Peyer's patch (tissue), 4 donors: ENCODE data around the gene MYO1D. TPM values are rescaled to one million over a fixed set of nuclear protein-coding genes. Genes with fewer than 3 reads are reported as not detected.

Source experiments
- DNase-seq, 3 donors: peaks; one replicate each; pipeline ENCODE4 v3.0.0-alpha.2; 2017 to 2019
- H3K27ac ChIP-seq, 4 donors: fragments of 200-600 bp; sonication (generic); one replicate each; pipeline ENCODE4 v1.5.1; 2016 to 2019
- H3K27me3 ChIP-seq, 2 donors: fragments of 200-600 bp; sonication (generic); one replicate each; pipeline ENCODE4 v1.5.1; 2019
- H3K36me3 ChIP-seq, 3 donors: fragments of 200-600 bp; sonication (generic); one replicate each; pipeline ENCODE4 v1.5.1; 2016 to 2019
- H3K4me1 ChIP-seq, 4 donors: fragments of 200-600 bp; sonication (generic); one replicate each; pipeline ENCODE4 v1.5.1; 2016 to 2019
- H3K4me3 ChIP-seq, 4 donors: fragments of 200-600 bp; sonication (generic); 1 replicate in 3 of 4; 2 replicates in 1 of 4; pipeline ENCODE4 v1.5.1; 2016 to 2019; ENCODE audit warnings: mild to moderate bottlenecking in 1 of 4
- H3K9me3 ChIP-seq, 4 donors: fragments of 200-600 bp; sonication (generic); one replicate each; pipeline ENCODE4 v1.5.1; 2016 to 2019; ENCODE audit warnings: mild to moderate bottlenecking in 1 of 4
- CTCF ChIP-seq, 6 experiments: fragments of 450-650 bp in 4 of 6; fragments of 200-600 bp in 2 of 6; sonication (generic) in 1 of 6; IDR thresholded peaks; one replicate each; pipeline ENCODE4 v1.5.1; 2017 to 2019; ENCODE audit warnings: antibody characterized with exemption in 6 of 6, mild to moderate bottlenecking in 3 of 6, moderate library complexity in 1 of 6
- POLR2A ChIP-seq, 2 donors: fragments of 450-650 bp; IDR thresholded peaks; one replicate each; pipeline ENCODE4 v1.5.1; 2017; ENCODE audit warnings: antibody characterized with exemption in 2 of 2, mild to moderate bottlenecking in 2 of 2, moderate library complexity in 2 of 2
- total RNA-seq, 4 donors: library from RNA; depleted of rRNA; stranded (reverse); fragments of >200 nt; gene quantifications; one replicate each; pipeline ENCODE4 v1.1.0, GENCODE V29; 2016

MYO1D gene
- total RNA-seq, 4 donors from 2014 or later: 148 to 340 (median 328) TPM

- no peak for DNase-seq
- peaks cover 0 to 4% (median 0%) of the 10 kb centered on the region in 3 donors for H3K36me3 ChIP-seq
- TF ChIP-seq CTCF (IDR thresholded peaks at IDR 0.05) (no peak), POLR2A (IDR thresholded peaks at IDR 0.05) (no peak)
- no peaks in the 10 kb centered on the region for H3K27me3 ChIP-seq
- peaks cover 0 to 7% (median 0%) of the 10 kb centered on the region in 4 donors for H3K9me3 ChIP-seq
- no peaks in the 10 kb centered on the region for H3K4me1 ChIP-seq
- no peak overlapping the region for H3K27ac ChIP-seq
- H3K4me3 ChIP-seq: no peak overlapping the region
Measured at GRCh38 chr17:32584792-32585191, 292.1 kb downstream of the MYO1D start.

GRCh38 chr17:32583053-32583452 lies 293.9 kb downstream of the MYO1D start:
- Histone ChIP-seq H3K27me3 (no peaks in the 10 kb centered on the region), H3K27ac (no peak overlapping the region), H3K9me3 (peaks cover 0 to 7% (median 0%) of the 10 kb centered on the region in 4 donors), H3K4me1 (no peaks in the 10 kb centered on the region), H3K36me3 (peaks cover 0 to 4% (median 0%) of the 10 kb centered on the region in 3 donors), H3K4me3 (no peak overlapping the region)
- TF ChIP-seq CTCF (IDR thresholded peaks at IDR 0.05) (no peak), POLR2A (IDR thresholded peaks at IDR 0.05) (no peak)
- no peak for DNase-seq

GRCh38 chr17:32575852-32576251 lies 301.1 kb downstream of the MYO1D start:
- no peaks in the 10 kb centered on the region for H3K27me3 ChIP-seq
- H3K9me3 ChIP-seq: no peaks in the 10 kb centered on the region
- TF ChIP-seq POLR2A (IDR thresholded peaks at IDR 0.05) (no peak), CTCF (IDR thresholded peaks at IDR 0.05) (no peak)
- no peaks in the 10 kb centered on the region for H3K36me3 ChIP-seq
- no peak for DNase-seq
- H3K27ac ChIP-seq: no peak overlapping the region
- no peak overlapping the region for H3K4me3 ChIP-seq
- no peaks in the 10 kb centered on the region for H3K4me1 ChIP-seq

- H3K27ac ChIP-seq: no peak overlapping the region
- H3K4me1 ChIP-seq: no peaks in the 10 kb centered on the region
- no peaks in the 10 kb centered on the region for H3K27me3 ChIP-seq
- no peak for DNase-seq
- H3K36me3 ChIP-seq: peaks cover 0 to 4% (median 0%) of the 10 kb centered on the region in 3 donors
- no peak overlapping the region for H3K4me3 ChIP-seq
- no peaks in the 10 kb centered on the region for H3K9me3 ChIP-seq
- TF ChIP-seq POLR2A (IDR thresholded peaks at IDR 0.05) (no peak), CTCF (IDR thresholded peaks at IDR 0.05) (no peak)
Measured at GRCh38 chr17:32570081-32570396, 306.9 kb downstream of the MYO1D start.

GRCh38 chr17:32569171-32570080 lies 307.5 kb downstream of the MYO1D start:
- no peak for TF ChIP-seq POLR2A (IDR thresholded peaks at IDR 0.05)
- TF ChIP-seq CTCF (IDR thresholded peaks at IDR 0.05): no peak
- DNase-seq: peak in 1 of 3 donors; percentile 52
- H3K9me3 ChIP-seq: no peaks in the 10 kb centered on the region
- no peaks in the 10 kb centered on the region for H3K4me1 ChIP-seq
- no peaks in the 10 kb centered on the region for H3K27me3 ChIP-seq
- peak overlapping the region in 2 of 4 donors; percentile 14 to 18 for H3K27ac ChIP-seq
- no peak overlapping the region for H3K4me3 ChIP-seq
- H3K36me3 ChIP-seq: peaks cover 0 to 4% (median 0%) of the 10 kb centered on the region in 3 donors
